Lung (tissue), 12 donors: ENCODE measurements around the gene EIF2B5. TPM values are rescaled to one million over a fixed set of nuclear protein-coding genes. Genes with fewer than 3 reads are reported as not detected.
"Not testable (repeated sequence)": the region's sequence is repeated elsewhere in the genome, so short reads cannot be mapped to it uniquely, and the experiment has no call there.

Source experiments
- ATAC-seq: fragments of 200-7000 bp; cut with Tn5 transposase; one replicate; pipeline ENCODE4 v1.9.1; 2020; ENCODE audit warnings: moderate number of reproducible peaks; ENCODE audit not compliant: insufficient read depth, low FRiP score
- DNase-seq, 3 donors: peaks; one replicate each; pipeline ENCODE4 v3.0.0-alpha.2; 2013 to 2017
- H3K27ac ChIP-seq, 2 donors: one replicate each; pipeline ENCODE4 v1.5.1; 2013; ENCODE audit warnings: mild to moderate bottlenecking in 2 of 2, moderate library complexity in 2 of 2, control low read depth in 1 of 2, inconsistent platforms in 1 of 2, low read depth in 1 of 2, low read length in 1 of 2
- H3K27me3 ChIP-seq, 3 donors: one replicate each; pipeline ENCODE4 v1.5.1; 2013; ENCODE audit warnings: low read length in 2 of 3; ENCODE audit not compliant: control insufficient read depth in 3 of 3, insufficient read depth in 3 of 3
- H3K36me3 ChIP-seq, 4 donors: one replicate each; pipeline ENCODE4 v1.5.1; 2013; ENCODE audit warnings: low read length in 4 of 4, mild to moderate bottlenecking in 1 of 4, moderate library complexity in 1 of 4; ENCODE audit not compliant: control insufficient read depth in 4 of 4, insufficient read depth in 4 of 4
- H3K4me1 ChIP-seq, 5 donors: one replicate each; pipeline ENCODE4 v1.5.1; 2013; ENCODE audit warnings: low read length in 5 of 5, mild to moderate bottlenecking in 2 of 5, moderate library complexity in 1 of 5; ENCODE audit not compliant: control insufficient read depth in 5 of 5, insufficient read depth in 5 of 5
- H3K4me3 ChIP-seq: one replicate; pipeline ENCODE4 v1.5.1; 2013; ENCODE audit warnings: mild to moderate bottlenecking, control low read depth, moderate library complexity
- H3K9ac ChIP-seq, 2 donors: one replicate each; pipeline ENCODE4 v1.5.1; 2013; ENCODE audit warnings: low read length in 2 of 2, control low read depth in 1 of 2; ENCODE audit not compliant: insufficient read depth in 1 of 2
- H3K9me3 ChIP-seq, 4 donors: one replicate each; pipeline ENCODE4 v1.5.1; 2013; ENCODE audit warnings: low read length in 3 of 4, mild to moderate bottlenecking in 1 of 4, moderate library complexity in 1 of 4; ENCODE audit not compliant: control insufficient read depth in 4 of 4, insufficient read depth in 3 of 4
- CTCF ChIP-seq: IDR thresholded peaks from 2 replicates; pipeline ENCODE4 v1.5.1; 2012; ENCODE audit warnings: mild to moderate bottlenecking; ENCODE audit errors: control extremely low read depth, extremely low read depth
- WGBS, 2 donors: extraction: QIAGEN DNeasy Blood & Tissue Kit; methylation state at CpG; one replicate each; pipeline ENCODE4 v1.1.7; 2013; 5-methylcytosine and 5-hydroxymethylcytosine counted together
- polyA plus RNA-seq, 2 donors: library from polyadenylated mRNA; stranded (reverse); fragments of 200-250 nt; gene quantifications; one replicate each; pipeline ENCODE4 v1.2.1, GENCODE V29; 2013
- total RNA-seq, 2 donors: library from RNA; depleted of rRNA in 1 of 2; stranded (reverse); fragments of >200 nt in 1 of 2; gene quantifications; one replicate each; pipeline ENCODE4 v1.2.1, GENCODE V29; 2014 to 2021
- donor health status: control.
- donor health status: control.
- donor health status: Bipolar disorder and iron deficiency.
- donor health status: healthy.
- donor health status: DM: yes; HTN: yes; CAD: no.

Gene EIF2B5
- total and polyA plus RNA-seq, 4 donors, result 32.5 to 43.2 (median 37.8) TPM

GRCh38 chr3:184157206-184157605 lies 22.0 kb downstream of the EIF2B5 start:
- Histone ChIP-seq H3K9ac (peak overlapping the region; percentile 82 to 94), H3K4me1 (peaks cover 9 to 30% (median 24%) of the 10 kb centered on the region in 5 donors), H3K4me3 (peak overlapping the region; percentile 70), H3K9me3 (no peaks in the 10 kb centered on the region), H3K27ac (peak overlapping the region; percentile 76 to 88), H3K27me3 (no peaks in the 10 kb centered on the region), H3K36me3 (peaks cover 0 to 2% (median 0%) of the 10 kb centered on the region in 4 donors)
- no peak for TF ChIP-seq CTCF
- ATAC-seq (no peak), DNase-seq (no peak)

GRCh38 chr3:184158404-184158803 lies 23.2 kb downstream of the EIF2B5 start:
- no peaks in the 10 kb centered on the region for H3K9me3 ChIP-seq
- H3K4me1 ChIP-seq, result peaks cover 9 to 30% (median 22%) of the 10 kb centered on the region in 5 donors
- no peak overlapping the region for H3K4me3 ChIP-seq
- no peak for ATAC-seq
- no peak for DNase-seq
- H3K27ac ChIP-seq, result peak overlapping the region; percentile 26 to 60
- no peak for TF ChIP-seq CTCF
- 46 to 59% methylated on average over 4 of the region's 4 CpGs for WGBS, 2 donors
- H3K9ac ChIP-seq, result no peak overlapping the region
- no peaks in the 10 kb centered on the region for H3K27me3 ChIP-seq
- H3K36me3 ChIP-seq, result peaks cover 0 to 9% (median 1%) of the 10 kb centered on the region in 4 donors

- WGBS, 2 donors, result 21 to 26% methylated on average over 2 of the region's 2 CpGs
- ATAC-seq (no peak), DNase-seq (peak; percentile 31 to 61 (median 34))
- TF ChIP-seq CTCF, result no peak
- Histone ChIP-seq H3K27me3 (no peaks in the 10 kb centered on the region), H3K4me3 (no peak overlapping the region), H3K36me3 (peaks cover 8 to 28% (median 17%) of the 10 kb centered on the region in 4 donors), H3K9me3 (no peaks in the 10 kb centered on the region), H3K4me1 (peaks cover 9 to 28% (median 20%) of the 10 kb centered on the region in 5 donors), H3K9ac (peak overlapping the region in 1 of 2 donors; percentile 49), H3K27ac (peak overlapping the region; percentile 38 to 48)
These were observed 25.3 kb downstream of the EIF2B5 start for GRCh38 chr3:184160456-184160855.

- not testable (repeated sequence) for H3K4me3 ChIP-seq, H3K9ac ChIP-seq, DNase-seq, ATAC-seq, H3K9me3 ChIP-seq, H3K27ac ChIP-seq, H3K27me3 ChIP-seq
- Histone ChIP-seq H3K36me3 (peaks cover 22 to 45% (median 30%) of the 10 kb centered on the region in 4 donors), H3K4me1 (peaks cover 9 to 18% (median 17%) of the 10 kb centered on the region in 5 donors)
- 68 to 79% methylated on average over 7 to 8 of the region's 8 CpGs for WGBS, 2 donors
These were observed 27.5 kb downstream of the EIF2B5 start for GRCh38 chr3:184162571-184163070.
